Fibroblast of pulmonary artery (primary cell): Measurements from ENCODE around the gene RNFT2.

Source experiments
- DNase-seq: peaks from one replicate; pipeline ENCODE4 v3.0.0-alpha.2; 2010; ENCODE audit warnings: low read depth
- H3K4me3 ChIP-seq: replicated peaks from 2 replicates; pipeline ENCODE4 v1.5.1; 2011; ENCODE audit warnings: low read depth, mild to moderate bottlenecking, control low read depth, low read length, moderate library complexity
- TF ChIP-seq, protein P1 (sequence below): IDR thresholded peaks from 2 replicates; pipeline ENCODE4 v1.5.1; 2011; ENCODE audit warnings: mild to moderate bottlenecking, control low read depth, low read length, inconsistent platforms; ENCODE audit errors: missing control alignments

RNFT2 gene, protein sequence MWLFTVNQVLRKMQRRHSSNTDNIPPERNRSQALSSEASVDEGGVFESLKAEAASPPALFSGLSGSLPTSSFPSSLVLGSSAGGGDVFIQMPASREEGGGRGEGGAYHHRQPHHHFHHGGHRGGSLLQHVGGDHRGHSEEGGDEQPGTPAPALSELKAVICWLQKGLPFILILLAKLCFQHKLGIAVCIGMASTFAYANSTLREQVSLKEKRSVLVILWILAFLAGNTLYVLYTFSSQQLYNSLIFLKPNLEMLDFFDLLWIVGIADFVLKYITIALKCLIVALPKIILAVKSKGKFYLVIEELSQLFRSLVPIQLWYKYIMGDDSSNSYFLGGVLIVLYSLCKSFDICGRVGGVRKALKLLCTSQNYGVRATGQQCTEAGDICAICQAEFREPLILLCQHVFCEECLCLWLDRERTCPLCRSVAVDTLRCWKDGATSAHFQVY

DNA sequence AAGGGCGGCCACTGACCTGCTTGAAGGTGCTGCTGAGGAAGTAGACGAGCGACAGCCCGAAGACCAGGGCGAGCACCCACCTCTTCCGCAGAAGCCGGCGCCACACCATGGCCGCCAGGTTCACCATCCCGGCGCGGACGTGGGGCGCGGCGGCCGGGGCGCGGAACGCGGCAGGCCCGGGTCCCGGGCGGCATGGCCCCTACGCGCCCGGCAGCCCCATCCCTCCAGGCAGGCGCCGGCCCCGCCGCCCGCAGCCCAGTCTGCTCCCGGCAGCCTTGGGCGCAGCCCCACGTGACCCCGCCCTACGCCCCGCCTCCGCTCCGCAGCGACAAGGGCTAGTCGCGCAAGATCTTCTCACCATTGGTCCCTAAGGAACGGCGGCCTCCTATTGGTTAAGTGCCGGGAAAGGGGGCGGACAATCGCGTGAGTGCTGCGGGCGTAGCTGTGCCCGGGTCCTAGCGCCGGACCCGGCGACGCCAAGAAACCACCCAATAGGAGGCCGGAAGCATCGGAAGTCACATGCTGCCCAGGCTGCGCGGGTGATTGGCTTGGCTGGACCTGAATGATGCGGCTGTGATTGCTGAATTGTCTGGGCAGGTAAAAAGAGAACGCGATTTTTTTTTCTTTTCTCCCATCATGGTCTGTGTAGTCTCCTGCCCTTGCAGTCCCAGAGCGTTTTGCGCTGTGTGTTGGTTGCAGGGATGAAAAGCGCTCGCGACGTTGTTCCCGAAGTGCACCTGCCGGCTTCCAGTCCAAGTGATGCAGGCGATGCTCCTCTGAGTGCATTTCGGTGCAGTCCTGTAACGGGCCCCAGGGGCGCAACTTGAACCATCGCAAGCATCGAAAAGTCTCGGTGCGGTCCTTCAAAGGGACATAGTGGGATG lies at the start of gene RNFT2, which contains the start of gene SPRING1:
TSS of gene RNFT2 (plus strand) at position 542 of the 884 bp plus-strand sequence. CDS start 2,183 bp downstream, outside the sequence.
TSS of gene SPRING1 (minus strand) at position 296 of the 884 bp plus-strand sequence. CDS start at position 127, 169 bp downstream.
- TF ChIP-seq, protein P1, sequence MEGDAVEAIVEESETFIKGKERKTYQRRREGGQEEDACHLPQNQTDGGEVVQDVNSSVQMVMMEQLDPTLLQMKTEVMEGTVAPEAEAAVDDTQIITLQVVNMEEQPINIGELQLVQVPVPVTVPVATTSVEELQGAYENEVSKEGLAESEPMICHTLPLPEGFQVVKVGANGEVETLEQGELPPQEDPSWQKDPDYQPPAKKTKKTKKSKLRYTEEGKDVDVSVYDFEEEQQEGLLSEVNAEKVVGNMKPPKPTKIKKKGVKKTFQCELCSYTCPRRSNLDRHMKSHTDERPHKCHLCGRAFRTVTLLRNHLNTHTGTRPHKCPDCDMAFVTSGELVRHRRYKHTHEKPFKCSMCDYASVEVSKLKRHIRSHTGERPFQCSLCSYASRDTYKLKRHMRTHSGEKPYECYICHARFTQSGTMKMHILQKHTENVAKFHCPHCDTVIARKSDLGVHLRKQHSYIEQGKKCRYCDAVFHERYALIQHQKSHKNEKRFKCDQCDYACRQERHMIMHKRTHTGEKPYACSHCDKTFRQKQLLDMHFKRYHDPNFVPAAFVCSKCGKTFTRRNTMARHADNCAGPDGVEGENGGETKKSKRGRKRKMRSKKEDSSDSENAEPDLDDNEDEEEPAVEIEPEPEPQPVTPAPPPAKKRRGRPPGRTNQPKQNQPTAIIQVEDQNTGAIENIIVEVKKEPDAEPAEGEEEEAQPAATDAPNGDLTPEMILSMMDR, result no peak
- peak within 1 kb of the TSS; percentile 94 for H3K4me3 ChIP-seq
- peak; percentile 99 for DNase-seq

DNA sequence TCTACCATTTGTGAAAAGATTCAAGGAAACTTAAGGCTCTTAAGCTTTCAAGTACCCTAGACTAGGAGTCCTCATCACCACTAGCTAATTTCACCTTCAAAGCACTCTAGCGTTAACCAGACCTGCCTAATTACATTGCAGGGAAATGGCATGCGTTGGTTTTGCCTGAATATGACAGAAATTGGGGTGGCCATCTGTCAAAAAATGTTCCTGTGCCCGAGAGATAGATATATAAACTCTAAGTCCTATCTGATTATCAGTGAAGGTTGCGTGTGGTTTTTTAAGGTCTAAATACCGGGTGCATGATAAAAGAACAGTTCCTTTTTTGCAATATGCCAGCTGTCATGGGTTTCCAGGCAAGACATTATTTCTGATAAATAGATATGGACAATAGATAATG lies 48.6 kb upstream of the RNFT2 start:
- TF ChIP-seq, protein P1, result no peak
- H3K4me3 ChIP-seq, result no peak overlapping the region
- DNase-seq, result no peak

DNA sequence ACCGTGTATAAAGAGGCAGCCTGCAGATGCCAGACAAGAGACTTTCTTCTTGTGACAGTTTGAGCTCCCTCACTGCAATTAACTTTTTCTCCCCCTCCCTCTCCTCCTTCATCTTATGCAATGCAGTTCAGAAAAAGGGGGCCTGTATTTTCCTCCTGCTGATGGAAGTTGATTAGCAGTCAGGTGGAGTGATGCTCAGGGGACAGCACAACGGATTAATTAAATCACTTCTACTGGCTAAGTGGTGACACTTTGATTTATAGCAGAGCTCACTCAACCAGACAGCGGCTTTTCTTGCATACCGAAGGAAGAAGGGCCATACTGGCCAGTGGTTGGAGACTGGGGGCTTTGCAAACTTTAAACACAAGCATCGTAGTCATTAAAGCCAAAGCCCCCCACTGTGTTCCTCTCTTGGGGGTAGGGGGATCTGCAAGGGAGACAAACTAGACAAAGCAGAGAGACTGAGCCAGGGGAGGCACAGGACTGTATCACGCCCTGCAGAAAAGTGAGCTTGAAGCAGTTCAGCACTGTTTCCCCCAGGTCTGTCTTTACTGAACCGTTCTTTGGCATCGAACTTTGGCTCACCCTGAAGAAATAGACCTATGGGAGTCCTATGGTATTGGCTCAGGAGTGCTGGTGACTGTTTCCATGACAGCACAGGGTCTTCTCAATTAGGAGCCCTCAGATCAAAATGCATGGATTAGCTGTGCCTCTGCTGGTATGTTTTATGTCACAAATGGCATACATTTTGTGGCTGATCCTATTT lies 48.0 kb upstream of the RNFT2 start:
- TF ChIP-seq, protein P1, result no peak
- no peak for DNase-seq
- H3K4me3 ChIP-seq, result no peak overlapping the region

DNA sequence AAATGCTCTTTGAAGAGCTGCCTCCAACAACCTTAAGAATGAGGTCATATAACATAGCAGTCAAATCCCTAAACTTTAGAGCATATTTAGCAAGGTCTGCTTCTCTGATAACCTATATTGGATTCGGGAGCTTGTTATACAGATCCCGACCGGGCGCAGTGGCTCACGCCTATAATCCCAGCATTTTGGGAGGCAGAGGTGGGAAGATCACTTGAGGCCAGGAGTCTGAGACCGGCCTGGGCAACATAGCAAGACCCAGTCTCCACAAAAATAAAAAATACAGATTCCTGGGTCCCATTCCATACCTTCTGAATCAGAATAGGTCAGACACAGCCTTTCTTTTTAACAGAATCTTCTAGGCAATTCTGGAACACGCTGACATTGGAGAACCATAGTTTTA lies 46.9 kb upstream of the RNFT2 start:
- no peak overlapping the region for H3K4me3 ChIP-seq
- DNase-seq, result no peak
- TF ChIP-seq, protein P1, result no peak

DNA sequence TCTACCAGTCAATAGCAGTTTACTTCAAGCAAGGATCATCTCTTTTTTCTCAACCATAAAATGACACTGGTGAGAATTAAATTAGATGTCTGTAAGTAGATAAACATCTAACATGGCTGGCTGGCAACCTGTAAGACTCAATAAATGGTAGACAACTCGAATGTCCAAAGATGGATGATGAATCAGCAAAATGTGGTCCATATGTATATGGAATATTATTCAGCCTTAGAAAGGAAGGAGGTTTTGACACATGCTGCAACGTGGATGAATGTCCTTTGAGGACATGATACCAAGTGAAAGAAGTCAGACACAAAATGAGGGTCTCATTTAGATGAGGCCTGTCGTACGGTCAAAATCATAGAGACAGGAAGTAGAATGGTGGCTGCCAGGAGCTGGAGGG lies 46.5 kb upstream of the RNFT2 start:
- no peak overlapping the region for H3K4me3 ChIP-seq
- DNase-seq, result no peak
- TF ChIP-seq, protein P1, result no peak

DNA sequence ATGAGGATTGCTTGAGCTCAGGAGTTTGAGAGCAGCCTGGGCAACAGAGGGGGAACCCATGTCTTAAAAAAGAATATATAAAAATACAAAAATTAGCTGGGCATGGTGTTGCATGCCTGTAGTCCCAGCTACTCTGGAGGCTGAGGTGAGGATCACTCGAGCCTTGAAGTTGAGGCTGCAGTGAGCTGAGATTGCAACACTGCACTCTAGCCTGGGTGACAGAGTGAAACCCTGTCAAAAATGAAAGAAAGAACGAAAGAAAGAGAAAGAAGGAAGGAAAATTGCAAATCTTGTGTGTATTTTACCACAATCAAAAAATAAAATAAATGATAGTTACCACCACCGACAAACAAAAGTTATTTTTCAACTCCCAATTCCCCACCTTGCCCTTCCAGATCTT lies 45.5 kb upstream of the RNFT2 start:
- TF ChIP-seq, protein P1, result no peak
- H3K4me3 ChIP-seq, result no peak overlapping the region
- DNase-seq, result no peak
